HepG2 (cell line): ENCODE results near the gene CD14. TPM values are rescaled to one million over a fixed set of nuclear protein-coding genes. Genes with fewer than 3 reads are reported as not detected.

Experiments
- ATAC-seq: fragments of 200-7000 bp; cut with Tn5 transposase; 3 replicates; pipeline ENCODE4 v1.9.1; 2020; ENCODE audit warnings: mild to moderate bottlenecking, moderate library complexity
- BruUV-seq: library from RNA; stranded (reverse); fragments of 400-500 nt; replicated peaks from 2 replicates; lab custom pipeline; 2021; lab: Mats Ljungman, UMichigan
- CTCF ChIA-PET: fragments of 300-600 bp; formaldehyde crosslinking; extraction: SDS; loops from one replicate; lab custom pipeline; 2021; ENCODE audit warnings: low total read pairs, inconsistent platforms, low intra/inter-chr PET ratio; lab: Yijun Ruan, JAX
- POLR2A ChIA-PET: fragments of 350-600 bp; sonication (Branson Sonifier 250); formaldehyde crosslinking; loops from one replicate; lab custom pipeline; 2020; ENCODE audit warnings: antibody characterized with exemption, inconsistent platforms; lab: Yijun Ruan, JAX
- DNase-seq: peaks from one replicate; pipeline ENCODE4 v3.0.0-alpha.2; 2015; ENCODE audit warnings: low spot score
- FAIRE-seq: peaks from 3 replicates; lab custom pipeline; 2011; peaks lifted over from hg19 to GRCh38; lab: Jason Lieb, UNC
- H2AFZ ChIP-seq: one replicate; pipeline ENCODE4 v1.6.1; 2011; ENCODE audit warnings: low read length, inconsistent platforms
- H3K27ac ChIP-seq: fragments of 300-600 bp; 3 replicates; pipeline ENCODE4 v1.8.0; 2011; ENCODE audit warnings: mixed run types, mild to moderate bottlenecking, mixed read lengths, low read length, inconsistent platforms; ENCODE audit not compliant: insufficient read depth; ENCODE audit errors: extremely low read length
- H3K27me3 ChIP-seq, 2 experiments: fragments of 200-600 bp in 1 of 2; 2 replicates in 1 of 2; 3 replicates in 1 of 2; pipeline versions ENCODE4 v1.6.0 to v1.8.0; 2011; ENCODE audit warnings: low read length in 2 of 2, mild to moderate bottlenecking in 2 of 2, moderate library complexity in 2 of 2, inconsistent platforms in 1 of 2; ENCODE audit not compliant: insufficient read depth in 2 of 2, control insufficient read depth in 1 of 2
- H3K36me3 ChIP-seq, 2 experiments: fragments of 200-600 bp in 1 of 2; replicated peaks in 1 of 2; 2 replicates in 1 of 2; 3 replicates in 1 of 2; pipeline versions ENCODE4 v1.5.1 to v1.8.0; 2011; ENCODE audit warnings: low read length in 2 of 2, inconsistent platforms in 1 of 2; ENCODE audit not compliant: insufficient read depth in 2 of 2, control insufficient read depth in 1 of 2
- H3K4me1 ChIP-seq: 2 replicates; pipeline ENCODE4 v1.5.1; 2012; ENCODE audit warnings: low read length, inconsistent platforms; ENCODE audit not compliant: insufficient read depth
- H3K4me2 ChIP-seq: 2 replicates; pipeline ENCODE4 v1.6.0; 2011; ENCODE audit warnings: low read depth, low read length, inconsistent platforms
- H3K4me3 ChIP-seq, 3 experiments: fragments of 200-600 bp in 1 of 3; sonication (generic), shearing (Covaris generic) in 1 of 3; replicated peaks in 1 of 3; 2 replicates each; pipeline ENCODE4 v1.5.1; 2011 to 2016; ENCODE audit warnings: low read length in 3 of 3, inconsistent platforms in 2 of 3, low read depth in 2 of 3, mild to moderate bottlenecking in 2 of 3, control low read depth in 1 of 3, mixed read lengths in 1 of 3; ENCODE audit not compliant: insufficient read depth in 1 of 3
- H3K79me2 ChIP-seq: one replicate; pipeline ENCODE4 v1.6.1; 2011; ENCODE audit warnings: low read length, inconsistent platforms; ENCODE audit not compliant: insufficient read depth
- H3K9ac ChIP-seq: 2 replicates; pipeline ENCODE4 v1.6.0; 2011; ENCODE audit warnings: mild to moderate bottlenecking, low read depth, low read length, inconsistent platforms; ENCODE audit not compliant: insufficient read depth
- H3K9me3 ChIP-seq: 2 replicates; pipeline ENCODE4 v1.5.1; 2012; ENCODE audit warnings: mild to moderate bottlenecking, low read length
- H4K20me1 ChIP-seq: 2 replicates; pipeline ENCODE4 v1.6.0; 2011; ENCODE audit warnings: inconsistent platforms, mild to moderate bottlenecking, low read length, moderate library complexity; ENCODE audit not compliant: insufficient read depth
- FLYWCH1 ChIP-seq: sonication (generic); formaldehyde crosslinking; IDR thresholded peaks from 2 replicates; pipeline ENCODE4 v1.8.1; 2023; ENCODE audit warnings: mild to moderate bottlenecking, missing genetic modification reagents
- POLR2A ChIP-seq, 2 experiments: IDR thresholded peaks; 2 replicates each; pipeline ENCODE4 v1.6.1; 2011; ENCODE audit warnings: low read depth in 2 of 2, low read length in 2 of 2, mild to moderate bottlenecking in 1 of 2, moderate library complexity in 1 of 2; ENCODE audit not compliant: insufficient read depth in 1 of 2
- PTBP1 ChIP-seq: fragments of 200-400 bp; formaldehyde crosslinking; IDR thresholded peaks from 2 replicates; pipeline ENCODE4 v1.6.1; 2018; ENCODE audit warnings: low read length, low read depth; ENCODE audit not compliant: poor library complexity, severe bottlenecking
- RFXAP ChIP-seq: sonication (generic); formaldehyde crosslinking; IDR thresholded peaks from 2 replicates; pipeline ENCODE4 v1.4.0; 2020; ENCODE audit warnings: missing genetic modification reagents, borderline replicate concordance
- SOX13 ChIP-seq, 3 experiments: fragments of 450-650 bp in 1 of 3; sonication (generic) in 1 of 3; formaldehyde crosslinking in 1 of 3; IDR thresholded peaks in 2 of 3; conservative IDR thresholded peaks in 1 of 3; 2 replicates each; pipeline versions ENCODE4 v1.5.0 to v1.6.1; 2016 to 2020; ENCODE audit warnings: antibody characterized with exemption in 1 of 3, mild to moderate bottlenecking in 1 of 3, missing compliant biosample characterization in 1 of 3, missing genetic modification reagents in 1 of 3, moderate library complexity in 1 of 3
- ZNF530 ChIP-seq: sonication (generic); formaldehyde crosslinking; IDR thresholded peaks from 2 replicates; pipeline ENCODE4 v1.5.0; 2020; ENCODE audit warnings: low read depth, mild to moderate bottlenecking, missing genetic modification reagents
- ZNF569 ChIP-seq: sonication (generic); formaldehyde crosslinking; IDR thresholded peaks from 2 replicates; pipeline ENCODE4 v1.5.0; 2020; ENCODE audit warnings: mild to moderate bottlenecking, missing genetic modification reagents, moderate library complexity, borderline replicate concordance
- WGBS: methylation state at CpG from one replicate; pipeline ENCODE4 v1.1.6; 2017; ENCODE audit warnings: low lambda C conversion rate; 5-methylcytosine and 5-hydroxymethylcytosine counted together
- in situ Hi-C: cut with HindIII; loops from 2 replicates; pipeline ENCODE4 v1.10.0; 2017; ENCODE audit warnings: low pct_unique_long_range_greater_than_20kb; ENCODE audit not compliant: extremely low pct_ligation_motif_present
- intact Hi-C: fragments of 100-400 bp; cut with micrococcal nuclease; formaldehyde crosslinking; loops from one replicate; pipeline ENCODE4 v1.10.0; 2022; ENCODE audit not compliant: unreplicated experiment
- polyA plus RNA-seq, 8 experiments: library from polyadenylated mRNA; depleted of rRNA in 3 of 8; stranded (reverse) in 7 of 8; unstranded in 1 of 8; fragments of >200 nt; fragmentation: Illumina TruSeq in 4 of 8; extraction: Trizol in 4 of 8; gene quantifications; 2 replicates each; pipeline versions ENCODE4 v1.2.1 to v1.2.3, GENCODE V29; 2011 to 2016; ENCODE audit warnings: low read depth in 4 of 8, missing spikeins in 1 of 8, mixed read lengths in 1 of 8; ENCODE audit not compliant: insufficient read depth in 1 of 8
- total RNA-seq, 5 experiments: library from RNA; depleted of rRNA; stranded (reverse); fragments of >200 nt; fragmentation: Illumina TruSeq; extraction: Trizol; gene quantifications; 2 replicates each; pipeline ENCODE4 v1.2.3, GENCODE V29; 2016; ENCODE audit warnings: low read depth in 1 of 5
- TF ChIP-seq, protein P1 (sequence below), 2 experiments: sonication (generic) in 1 of 2; formaldehyde crosslinking in 1 of 2; IDR thresholded peaks; 2 replicates each; pipeline versions ENCODE4 v1.4.0 to v1.6.1; 2018 to 2020; ENCODE audit warnings: missing genetic modification reagents in 2 of 2, borderline replicate concordance in 1 of 2, low read depth in 1 of 2, mild to moderate bottlenecking in 1 of 2, missing biosample characterization in 1 of 2
- TF ChIP-seq, protein P2 (sequence below): sonication (generic); formaldehyde crosslinking; conservative IDR thresholded peaks from 2 replicates; pipeline ENCODE4 v1.4.0; 2020; ENCODE audit warnings: mild to moderate bottlenecking, missing genetic modification reagents, moderate library complexity
- TF ChIP-seq, protein P3 (sequence below): sonication (generic); formaldehyde crosslinking; IDR thresholded peaks from 2 replicates; pipeline ENCODE4 v1.5.1; 2020; ENCODE audit warnings: mild to moderate bottlenecking, moderate library complexity, missing genetic modification reagents

The CD14 gene
- total and polyA plus RNA-seq, 2 of the 13 experiments (the other 11 are each of a cell fraction or from before 2014, with no cell fraction given) = 1.7 to 4.7 TPM

DNA sequence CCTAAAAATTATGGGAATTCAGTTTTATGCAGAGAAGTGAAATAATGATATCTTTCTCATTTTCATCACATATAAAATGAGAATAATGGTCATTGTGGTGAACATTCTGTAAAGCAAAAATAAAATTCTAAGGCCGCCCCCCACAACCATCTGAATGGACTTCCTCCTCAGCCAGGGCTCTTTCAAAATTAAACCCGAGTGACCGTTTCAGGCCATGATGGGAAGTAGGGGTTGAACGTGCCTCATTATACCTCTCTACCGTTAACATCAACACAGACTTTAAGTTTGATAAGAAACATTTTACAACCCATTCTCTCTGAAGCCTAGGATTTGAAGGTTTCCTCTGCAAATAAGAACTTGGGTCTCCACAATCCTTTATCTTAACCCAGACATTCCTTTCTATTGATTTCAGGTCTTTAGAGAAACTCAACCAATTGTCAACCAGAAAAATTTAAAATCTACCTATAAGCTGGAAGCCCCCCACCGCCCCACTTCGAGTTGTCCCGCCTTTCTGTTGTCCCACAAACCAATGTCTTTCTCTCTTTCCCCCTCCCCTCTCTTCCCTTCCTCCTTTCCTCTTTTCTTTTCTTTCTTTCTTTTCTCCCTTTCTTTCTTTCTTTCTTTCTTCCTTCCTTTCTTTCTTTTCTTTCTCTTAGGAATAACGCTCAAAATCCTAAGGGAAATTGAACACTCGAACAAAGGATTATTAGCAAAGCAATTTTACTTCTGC lies 4.6 kb upstream of the CD14 start (continued):
- TF ChIP-seq, protein P1, sequence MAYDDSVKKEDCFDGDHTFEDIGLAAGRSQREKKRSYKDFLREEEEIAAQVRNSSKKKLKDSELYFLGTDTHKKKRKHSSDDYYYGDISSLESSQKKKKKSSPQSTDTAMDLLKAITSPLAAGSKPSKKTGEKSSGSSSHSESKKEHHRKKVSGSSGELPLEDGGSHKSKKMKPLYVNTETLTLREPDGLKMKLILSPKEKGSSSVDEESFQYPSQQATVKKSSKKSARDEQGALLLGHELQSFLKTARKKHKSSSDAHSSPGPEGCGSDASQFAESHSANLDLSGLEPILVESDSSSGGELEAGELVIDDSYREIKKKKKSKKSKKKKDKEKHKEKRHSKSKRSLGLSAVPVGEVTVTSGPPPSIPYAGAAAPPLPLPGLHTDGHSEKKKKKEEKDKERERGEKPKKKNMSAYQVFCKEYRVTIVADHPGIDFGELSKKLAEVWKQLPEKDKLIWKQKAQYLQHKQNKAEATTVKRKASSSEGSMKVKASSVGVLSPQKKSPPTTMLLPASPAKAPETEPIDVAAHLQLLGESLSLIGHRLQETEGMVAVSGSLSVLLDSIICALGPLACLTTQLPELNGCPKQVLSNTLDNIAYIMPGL (CRISPR knock-in tag; IDR thresholded peaks at IDR 0.05; ENCODE audit: borderline replicate concordance in 1 of 2, low read depth in 1 of 2) = no peak

DNA sequence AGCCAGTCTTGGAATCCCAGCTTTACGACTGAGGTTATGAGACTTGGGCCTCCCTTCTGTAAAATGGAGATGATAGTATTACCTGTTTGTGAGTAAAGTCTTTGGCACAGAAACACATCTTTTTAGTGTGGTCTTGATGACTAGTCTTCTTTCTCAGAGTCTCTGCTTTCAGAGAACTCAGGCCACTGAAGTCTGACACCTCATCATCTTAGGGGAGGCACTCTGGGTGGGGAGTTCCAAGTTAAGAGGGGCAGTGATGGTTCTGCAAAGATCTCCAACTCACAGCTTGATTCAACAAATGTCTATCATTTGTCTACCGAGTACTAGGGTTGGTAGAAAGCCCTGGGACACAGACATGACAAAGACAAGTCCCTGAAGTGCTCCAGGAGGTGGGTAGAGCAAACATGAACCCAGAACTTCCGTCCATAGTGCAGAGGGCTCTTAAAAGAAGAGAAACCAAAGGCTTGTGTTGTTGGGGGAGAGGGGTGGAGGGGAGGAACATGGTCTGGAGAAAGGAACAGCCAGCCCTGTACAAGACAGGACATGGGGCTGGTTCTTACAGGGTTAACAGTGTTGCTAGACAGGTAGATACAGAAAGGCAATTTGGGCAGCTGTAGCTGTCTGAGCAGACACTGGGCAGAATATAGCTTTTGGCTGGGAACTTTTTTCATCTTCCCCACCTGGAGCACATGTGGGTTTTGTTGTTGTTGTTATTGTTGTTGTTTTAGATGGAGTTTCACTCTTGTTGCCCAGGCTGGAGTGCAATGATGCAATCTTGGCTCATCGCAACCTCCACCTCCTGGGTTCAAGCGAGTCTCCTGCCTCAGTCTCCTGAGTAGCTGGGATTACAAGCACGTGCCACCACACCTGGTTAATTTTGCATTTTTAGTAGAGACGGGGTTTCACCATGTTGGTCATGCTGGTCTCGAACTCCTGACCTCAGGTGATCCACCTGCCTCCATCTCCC lies 2.6 kb upstream of the CD14 start:
- ChIA-PET CTCF (interaction anchor here (2.1 kb wide), 1 partner anchor 60 kb away, joined by 11 read pairs; no protein-coding TSS in a partner anchor), POLR2A (interaction anchor here (0.7 to 6.5 kb wide), 7 partner anchors 12 to 90 kb away, joined by 3 to 84 read pairs (median 5); partner anchors contain the start of genes EIF4EBP3, HARS1, HARS2 and IK)
- Histone ChIP-seq H3K4me2 (peak overlapping the region; percentile 67), H3K79me2 (peaks cover 8% of the 10 kb centered on the region), H3K9me3 (no peaks in the 10 kb centered on the region), H4K20me1 (no peaks in the 10 kb centered on the region), H3K27ac (peak overlapping the region; percentile 68), H3K4me1 (peaks cover 65% of the 10 kb centered on the region), H2AFZ (peak overlapping the region; percentile 66), H3K9ac (no peak overlapping the region), H3K4me3 (no peak overlapping the region; a peak in 1 of 6 replicates), H3K36me3 (no peaks in the 10 kb centered on the region), H3K27me3 (no peaks in the 10 kb centered on the region)
- no TSS peak for BruUV-seq
- WGBS = 61% methylated on average over 8 of the region's 8 CpGs
- ATAC-seq (peak; percentile 11), FAIRE-seq (peak; percentile 85), DNase-seq (peak; percentile 63)
- intact Hi-C loops = loop anchor here (1.0 kb wide), 1 partner anchor 60 kb away; no protein-coding TSS in a partner anchor
- in situ Hi-C loops = no loop called here
- no peak for TF ChIP-seq POLR2A (IDR thresholded peaks at IDR 0.05; ENCODE audit: insufficient read depth in 1 of 2, low read depth in 2 of 2, low read length in 2 of 2)
- TF ChIP-seq, protein P2, sequence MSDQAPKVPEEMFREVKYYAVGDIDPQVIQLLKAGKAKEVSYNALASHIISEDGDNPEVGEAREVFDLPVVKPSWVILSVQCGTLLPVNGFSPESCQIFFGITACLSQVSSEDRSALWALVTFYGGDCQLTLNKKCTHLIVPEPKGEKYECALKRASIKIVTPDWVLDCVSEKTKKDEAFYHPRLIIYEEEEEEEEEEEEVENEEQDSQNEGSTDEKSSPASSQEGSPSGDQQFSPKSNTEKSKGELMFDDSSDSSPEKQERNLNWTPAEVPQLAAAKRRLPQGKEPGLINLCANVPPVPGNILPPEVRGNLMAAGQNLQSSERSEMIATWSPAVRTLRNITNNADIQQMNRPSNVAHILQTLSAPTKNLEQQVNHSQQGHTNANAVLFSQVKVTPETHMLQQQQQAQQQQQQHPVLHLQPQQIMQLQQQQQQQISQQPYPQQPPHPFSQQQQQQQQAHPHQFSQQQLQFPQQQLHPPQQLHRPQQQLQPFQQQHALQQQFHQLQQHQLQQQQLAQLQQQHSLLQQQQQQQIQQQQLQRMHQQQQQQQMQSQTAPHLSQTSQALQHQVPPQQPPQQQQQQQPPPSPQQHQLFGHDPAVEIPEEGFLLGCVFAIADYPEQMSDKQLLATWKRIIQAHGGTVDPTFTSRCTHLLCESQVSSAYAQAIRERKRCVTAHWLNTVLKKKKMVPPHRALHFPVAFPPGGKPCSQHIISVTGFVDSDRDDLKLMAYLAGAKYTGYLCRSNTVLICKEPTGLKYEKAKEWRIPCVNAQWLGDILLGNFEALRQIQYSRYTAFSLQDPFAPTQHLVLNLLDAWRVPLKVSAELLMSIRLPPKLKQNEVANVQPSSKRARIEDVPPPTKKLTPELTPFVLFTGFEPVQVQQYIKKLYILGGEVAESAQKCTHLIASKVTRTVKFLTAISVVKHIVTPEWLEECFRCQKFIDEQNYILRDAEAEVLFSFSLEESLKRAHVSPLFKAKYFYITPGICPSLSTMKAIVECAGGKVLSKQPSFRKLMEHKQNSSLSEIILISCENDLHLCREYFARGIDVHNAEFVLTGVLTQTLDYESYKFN (CRISPR knock-in tag) = peak; percentile 85
- no peak for TF ChIP-seq SOX13 (IDR thresholded peaks at IDR 0.05)
- TF ChIP-seq SOX13 (CRISPR knock-in tag; conservative IDR thresholded peaks at IDR 0.05 in 1 of 2, IDR thresholded peaks at IDR 0.05 in 1 of 2) = peak in 1 of 2 experiments; percentile 24; a peak in 2 of 4 replicates
- TF ChIP-seq PTBP1 = no peak
- TF ChIP-seq, protein P3, sequence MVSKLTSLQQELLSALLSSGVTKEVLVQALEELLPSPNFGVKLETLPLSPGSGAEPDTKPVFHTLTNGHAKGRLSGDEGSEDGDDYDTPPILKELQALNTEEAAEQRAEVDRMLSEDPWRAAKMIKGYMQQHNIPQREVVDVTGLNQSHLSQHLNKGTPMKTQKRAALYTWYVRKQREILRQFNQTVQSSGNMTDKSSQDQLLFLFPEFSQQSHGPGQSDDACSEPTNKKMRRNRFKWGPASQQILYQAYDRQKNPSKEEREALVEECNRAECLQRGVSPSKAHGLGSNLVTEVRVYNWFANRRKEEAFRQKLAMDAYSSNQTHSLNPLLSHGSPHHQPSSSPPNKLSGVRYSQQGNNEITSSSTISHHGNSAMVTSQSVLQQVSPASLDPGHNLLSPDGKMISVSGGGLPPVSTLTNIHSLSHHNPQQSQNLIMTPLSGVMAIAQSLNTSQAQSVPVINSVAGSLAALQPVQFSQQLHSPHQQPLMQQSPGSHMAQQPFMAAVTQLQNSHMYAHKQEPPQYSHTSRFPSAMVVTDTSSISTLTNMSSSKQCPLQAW = no peak
- no peak for TF ChIP-seq FLYWCH1
- TF ChIP-seq ZNF530 (CRISPR knock-in tag) = no peak
- TF ChIP-seq ZNF569 (CRISPR knock-in tag) = no peak
- no peak for TF ChIP-seq RFXAP (CRISPR knock-in tag)
